Activated CD8-positive, alpha-beta T cell treated with anti-CD3 and anti-CD28 coated beads for 36 hours (primary cell): Measurements from ENCODE around the gene PRPF4. TPM values are rescaled to one million over a fixed set of nuclear protein-coding genes. Genes with fewer than 3 reads are reported as not detected.
A peak's percentile ranks its signal among the peaks of the same experiment; 100 is the strongest.
"Not testable (repeated sequence)": the region's sequence is repeated elsewhere in the genome, so short reads cannot be mapped to it uniquely, and the experiment has no call there.

Experiments used
- ATAC-seq: fragments of 200-7000 bp; cut with Tn5 transposase; one replicate; pipeline ENCODE4 v1.10.0; 2021; ENCODE audit warnings: mild to moderate bottlenecking, moderate library complexity
- CTCF ChIA-PET: fragments of 350-600 bp; sonication (Branson Sonifier 250); formaldehyde crosslinking; loops from one replicate; lab custom pipeline; 2021; ENCODE audit warnings: antibody characterized with exemption; lab: Charles Lee
- POLR2A ChIA-PET: fragments of 350-600 bp; sonication (Branson Sonifier 250); formaldehyde crosslinking; loops from one replicate; lab custom pipeline; 2021; ENCODE audit warnings: antibody characterized with exemption; lab: Charles Lee
- DNase-seq: peaks from one replicate; pipeline ENCODE4 v3.0.0-alpha.2; 2020
- H3K27ac Mint-ChIP-seq: one replicate; pipeline ENCODE4 v1.8.0; 2021; ENCODE audit warnings: mild to moderate bottlenecking, mixed read lengths
- H3K27me3 Mint-ChIP-seq: one replicate; pipeline ENCODE4 v1.8.0; 2021; ENCODE audit warnings: mixed read lengths
- H3K36me3 Mint-ChIP-seq: one replicate; pipeline ENCODE4 v1.8.0; 2021; ENCODE audit warnings: low read depth, mixed read lengths
- H3K4me1 Mint-ChIP-seq: one replicate; pipeline ENCODE4 v1.8.0; 2021; ENCODE audit warnings: low read depth, mixed read lengths
- H3K4me3 Mint-ChIP-seq: one replicate; pipeline ENCODE4 v1.8.0; 2021; ENCODE audit warnings: mild to moderate bottlenecking, moderate library complexity, mixed read lengths
- H3K9me3 Mint-ChIP-seq: one replicate; pipeline ENCODE4 v1.8.0; 2021; ENCODE audit warnings: mixed read lengths
- intact Hi-C: fragments of 100-400 bp; cut with micrococcal nuclease; formaldehyde crosslinking; loops from one replicate; pipeline ENCODE4 v1.10.0; 2022
- total RNA-seq, 2 experiments: library from RNA; stranded (reverse); gene quantifications; one replicate each; pipeline ENCODE4 v1.2.3, GENCODE V29; 2021
- TF ChIP-seq, protein P1 (sequence below): fragments of 200-600 bp; IDR thresholded peaks from one replicate; pipeline ENCODE4 v1.8.0; 2022; ENCODE audit warnings: antibody characterized with exemption, mild to moderate bottlenecking

PRPF4 gene
- 10 to 100 TPM; 52.9 to 56.5 TPM for total RNA-seq

DNA sequence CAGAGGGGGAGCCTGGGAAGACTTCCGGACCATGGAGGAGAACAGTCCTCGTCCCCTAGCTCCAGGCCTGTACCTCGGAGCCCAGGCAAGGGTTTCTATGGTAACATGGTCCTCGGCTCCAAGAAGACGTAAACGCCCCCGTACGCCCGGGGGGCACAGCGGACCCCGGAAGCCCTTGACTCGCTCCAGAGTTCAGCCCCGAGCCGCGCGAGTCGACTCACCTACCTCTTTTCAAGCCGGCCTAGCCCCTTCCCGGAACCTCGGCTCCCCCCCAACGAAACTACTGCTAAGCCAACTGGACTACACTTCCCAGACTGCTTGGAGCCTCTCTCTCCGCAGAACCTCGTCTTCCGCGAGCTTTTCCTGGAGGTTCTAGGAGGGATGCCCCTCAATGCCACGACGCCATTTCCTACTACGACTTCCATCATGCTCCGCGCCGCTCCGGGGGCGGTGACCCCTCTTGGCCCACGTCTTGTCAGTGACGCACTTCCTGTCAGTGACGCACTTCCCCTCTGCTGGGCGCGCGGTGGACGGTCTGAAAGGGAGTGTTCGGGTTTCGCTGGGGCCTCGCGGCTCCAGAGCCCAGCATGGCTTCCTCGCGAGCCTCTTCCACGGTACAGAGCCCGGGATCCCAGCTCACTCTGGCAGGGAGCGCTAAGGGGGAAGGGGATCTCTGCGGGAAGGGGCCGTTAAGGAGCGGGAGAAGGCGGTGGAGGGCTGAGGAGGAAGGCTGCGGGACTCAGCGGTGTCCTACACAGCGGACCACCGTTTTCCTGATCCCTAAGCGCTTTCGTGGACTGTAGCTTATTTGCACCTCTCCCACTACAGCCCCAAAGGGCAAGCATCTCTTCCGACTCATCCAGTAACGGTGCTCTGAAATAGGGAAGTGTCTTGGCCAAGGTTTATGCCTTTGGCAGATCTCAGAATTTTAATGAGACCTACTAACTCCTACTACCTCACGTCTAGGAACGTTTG lies at the start of gene PRPF4, which contains the start of gene CDC26:
Gene PRPF4, plus strand, starts transcription at position 502 of the 975 bp plus-strand sequence. Its CDS starts 86 bp downstream, at position 588.
Gene CDC26, minus strand, starts transcription at position 416 of the 975 bp plus-strand sequence. CDS start 3,065 bp downstream, outside the sequence.
- H3K9me3 Mint-ChIP-seq: no peaks in the 10 kb centered on the region
- peak; percentile 99 for DNase-seq
- H3K27me3 Mint-ChIP-seq: no peaks in the 10 kb centered on the region
- peaks cover 32% of the 10 kb centered on the region for H3K4me1 Mint-ChIP-seq
- ChIA-PET CTCF (interaction anchor here (0.5 to 4.8 kb wide), 32 partner anchors 9 to 389 kb away, joined by 3 to 55 read pairs (median 6); partner anchors contain the start of genes ALAD, BSPRY, C9orf43 and FKBP15), POLR2A (interaction anchor here (0.8 to 3.6 kb wide), 18 partner anchors 8 to 382 kb away, joined by 3 to 20 read pairs (median 4); partner anchors contain the start of genes ALAD, BSPRY, C9orf43 and FKBP15)
- H3K36me3 Mint-ChIP-seq: peaks cover 34% of the 10 kb centered on the region
- H3K27ac Mint-ChIP-seq: no peak within 1 kb of the TSS
- H3K4me3 Mint-ChIP-seq: no peak within 1 kb of the TSS
- TF ChIP-seq, protein P1, sequence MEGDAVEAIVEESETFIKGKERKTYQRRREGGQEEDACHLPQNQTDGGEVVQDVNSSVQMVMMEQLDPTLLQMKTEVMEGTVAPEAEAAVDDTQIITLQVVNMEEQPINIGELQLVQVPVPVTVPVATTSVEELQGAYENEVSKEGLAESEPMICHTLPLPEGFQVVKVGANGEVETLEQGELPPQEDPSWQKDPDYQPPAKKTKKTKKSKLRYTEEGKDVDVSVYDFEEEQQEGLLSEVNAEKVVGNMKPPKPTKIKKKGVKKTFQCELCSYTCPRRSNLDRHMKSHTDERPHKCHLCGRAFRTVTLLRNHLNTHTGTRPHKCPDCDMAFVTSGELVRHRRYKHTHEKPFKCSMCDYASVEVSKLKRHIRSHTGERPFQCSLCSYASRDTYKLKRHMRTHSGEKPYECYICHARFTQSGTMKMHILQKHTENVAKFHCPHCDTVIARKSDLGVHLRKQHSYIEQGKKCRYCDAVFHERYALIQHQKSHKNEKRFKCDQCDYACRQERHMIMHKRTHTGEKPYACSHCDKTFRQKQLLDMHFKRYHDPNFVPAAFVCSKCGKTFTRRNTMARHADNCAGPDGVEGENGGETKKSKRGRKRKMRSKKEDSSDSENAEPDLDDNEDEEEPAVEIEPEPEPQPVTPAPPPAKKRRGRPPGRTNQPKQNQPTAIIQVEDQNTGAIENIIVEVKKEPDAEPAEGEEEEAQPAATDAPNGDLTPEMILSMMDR: no peak
- intact Hi-C loops: loop anchor here (2.0 to 10.0 kb wide), 4 partner anchors 69 to 383 kb away; partner anchors contain the start of genes BSPRY and WDR31
- ATAC-seq: peak; percentile 91

DNA sequence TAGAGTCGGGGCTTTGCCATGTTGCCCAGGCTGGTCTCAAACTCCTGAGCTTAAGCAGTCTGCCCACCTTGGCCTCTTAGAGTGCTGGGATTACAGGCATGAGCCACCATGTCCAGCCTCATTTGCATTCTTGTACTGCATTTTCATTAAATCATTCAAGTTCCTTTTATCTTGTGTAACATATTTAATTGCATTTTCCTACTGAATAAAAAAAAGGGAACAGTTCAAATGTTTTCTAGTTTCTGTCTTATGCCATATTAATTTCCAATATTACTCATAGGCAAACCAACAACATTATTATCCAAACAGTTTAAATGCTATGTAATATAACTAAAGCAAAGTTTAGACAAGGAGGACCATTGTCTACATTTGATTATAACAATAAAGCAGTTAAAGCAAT lies 48.0 kb upstream of the PRPF4 start:
- no peak for ATAC-seq
- CTCF ChIA-PET: no interaction called here
- Mint-ChIP-seq H3K36me3 (peaks cover 8% of the 10 kb centered on the region), H3K9me3 (peaks cover 3% of the 10 kb centered on the region), H3K4me3 (no peak overlapping the region), H3K4me1 (peaks cover 29% of the 10 kb centered on the region), H3K27me3 (no peaks in the 10 kb centered on the region), H3K27ac (no peak overlapping the region)
- DNase-seq: no peak
- POLR2A ChIA-PET: no interaction called here
- intact Hi-C loops: no loop called here
- TF ChIP-seq, protein P1: no peak

DNA sequence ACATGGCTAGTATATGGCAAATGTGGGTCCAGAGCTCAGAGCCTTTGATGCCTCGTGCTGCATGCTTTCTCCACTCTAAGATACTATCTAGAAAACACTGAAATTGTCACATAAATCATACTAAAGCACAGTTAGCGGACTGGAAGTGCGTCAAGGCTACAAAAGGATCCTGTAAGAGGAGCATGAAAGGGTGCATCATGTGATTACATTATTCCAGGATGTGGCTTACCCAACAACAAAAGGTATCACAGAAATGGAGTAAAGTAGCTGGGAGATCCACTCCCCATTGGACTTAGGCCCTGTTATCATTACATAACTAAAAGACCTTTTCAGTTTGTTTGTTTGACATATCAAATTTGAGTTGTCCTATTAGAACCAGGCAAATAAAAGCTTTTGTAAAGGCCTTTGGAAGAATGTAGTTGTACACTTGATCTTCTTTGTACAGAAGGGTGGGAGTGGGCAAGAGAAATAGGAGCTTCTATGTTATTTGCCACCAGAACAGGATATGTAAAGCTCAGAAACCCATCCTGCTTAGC lies 47.3 kb upstream of the PRPF4 start:
- CTCF ChIA-PET: interaction anchor here (1.1 kb wide), 1 partner anchor 9 kb away, joined by 3 read pairs; no protein-coding TSS in a partner anchor
- peaks cover 3% of the 10 kb centered on the region for H3K9me3 Mint-ChIP-seq

DNA sequence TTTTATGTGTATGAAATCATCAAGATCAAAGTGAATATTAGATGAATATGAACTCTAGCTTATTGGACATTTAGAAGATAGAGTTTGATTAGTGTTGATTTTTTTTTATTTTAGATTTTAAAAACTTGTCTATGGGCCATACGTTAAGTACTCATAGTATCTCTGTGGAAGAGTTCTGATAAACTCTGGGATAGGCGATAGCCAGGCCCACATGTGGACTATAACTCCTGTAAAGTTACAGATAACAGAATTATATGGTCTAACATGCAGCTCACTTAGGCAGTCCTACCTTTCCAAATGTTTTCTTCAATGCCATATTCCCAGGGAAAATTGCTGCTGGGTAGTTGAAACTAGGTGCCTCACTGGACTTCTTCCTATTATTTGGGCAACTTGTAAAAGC lies 43.8 kb upstream of the PRPF4 start:
- Mint-ChIP-seq H3K27ac (no peak overlapping the region), H3K9me3 (peaks cover 3% of the 10 kb centered on the region), H3K4me1 (peaks cover 23% of the 10 kb centered on the region), H3K27me3 (no peaks in the 10 kb centered on the region), H3K4me3 (no peak overlapping the region), H3K36me3 (peaks cover 2% of the 10 kb centered on the region)
- TF ChIP-seq, protein P1: no peak
- POLR2A ChIA-PET: interaction anchor here (1.3 kb wide), 1 partner anchor 10 kb away, joined by 4 read pairs; the partner anchor contains the start of genes FKBP15 and SLC31A1
- DNase-seq (no peak), ATAC-seq (no peak)
- intact Hi-C loops: no loop called here
- CTCF ChIA-PET: interaction anchor here (1.0 kb wide), 1 partner anchor 12 kb away, joined by 3 read pairs; no protein-coding TSS in a partner anchor

More for the DNA sequence above, 47.3 kb upstream of the PRPF4 start:
- TF ChIP-seq, protein P1: no peak
- H3K27me3 Mint-ChIP-seq: no peaks in the 10 kb centered on the region
- H3K27ac Mint-ChIP-seq: no peak overlapping the region
- peaks cover 30% of the 10 kb centered on the region for H3K4me1 Mint-ChIP-seq
- H3K36me3 Mint-ChIP-seq: peaks cover 8% of the 10 kb centered on the region
- ATAC-seq (peak; percentile 34), DNase-seq (peak; percentile 16)
- no peak overlapping the region for H3K4me3 Mint-ChIP-seq
- intact Hi-C loops: no loop called here
- POLR2A ChIA-PET: no interaction called here

DNA sequence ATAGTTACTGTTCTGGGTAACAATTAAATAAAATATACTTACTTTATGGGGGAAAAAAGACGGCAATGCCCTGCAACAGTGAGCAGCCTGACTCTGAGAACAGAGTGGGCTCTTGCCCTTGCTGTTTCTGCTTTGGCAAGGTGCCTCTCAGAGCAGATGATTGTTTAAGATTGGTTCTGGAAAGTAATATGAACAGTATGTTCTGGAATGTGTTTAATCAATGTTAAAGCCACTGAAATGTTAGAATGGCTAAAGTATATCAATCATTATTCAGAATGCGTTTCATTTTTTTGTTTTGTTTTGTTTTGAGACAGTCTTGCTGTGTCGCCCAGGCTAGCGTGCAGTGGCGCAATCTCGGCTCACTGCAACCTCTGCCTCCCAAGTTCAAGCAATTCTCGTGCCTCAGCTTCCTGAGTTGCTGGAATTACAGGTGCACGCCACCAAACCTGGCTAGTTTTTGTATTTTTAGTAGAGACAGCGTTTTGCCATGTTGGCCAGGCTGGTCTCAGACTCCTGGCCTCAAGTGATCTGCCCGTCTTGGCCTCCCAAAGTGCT lies 39.7 kb upstream of the PRPF4 start:
- ATAC-seq, H3K27me3 Mint-ChIP-seq, CTCF ChIA-PET, H3K27ac Mint-ChIP-seq, POLR2A ChIA-PET, intact Hi-C loops, H3K36me3 Mint-ChIP-seq, DNase-seq, H3K9me3 Mint-ChIP-seq, H3K4me3 Mint-ChIP-seq: not testable (repeated sequence)
- H3K4me1 Mint-ChIP-seq: peaks cover 19% of the 10 kb centered on the region
